ENCODE data around the gene CRK. TPM values are rescaled to one million over a fixed set of nuclear protein-coding genes. Genes with fewer than 3 reads are reported as not detected.

CRK gene
- total RNA-seq, 4 donors from 2014 or later: 59.8 to 102 (median 75.7) TPM

DNA sequence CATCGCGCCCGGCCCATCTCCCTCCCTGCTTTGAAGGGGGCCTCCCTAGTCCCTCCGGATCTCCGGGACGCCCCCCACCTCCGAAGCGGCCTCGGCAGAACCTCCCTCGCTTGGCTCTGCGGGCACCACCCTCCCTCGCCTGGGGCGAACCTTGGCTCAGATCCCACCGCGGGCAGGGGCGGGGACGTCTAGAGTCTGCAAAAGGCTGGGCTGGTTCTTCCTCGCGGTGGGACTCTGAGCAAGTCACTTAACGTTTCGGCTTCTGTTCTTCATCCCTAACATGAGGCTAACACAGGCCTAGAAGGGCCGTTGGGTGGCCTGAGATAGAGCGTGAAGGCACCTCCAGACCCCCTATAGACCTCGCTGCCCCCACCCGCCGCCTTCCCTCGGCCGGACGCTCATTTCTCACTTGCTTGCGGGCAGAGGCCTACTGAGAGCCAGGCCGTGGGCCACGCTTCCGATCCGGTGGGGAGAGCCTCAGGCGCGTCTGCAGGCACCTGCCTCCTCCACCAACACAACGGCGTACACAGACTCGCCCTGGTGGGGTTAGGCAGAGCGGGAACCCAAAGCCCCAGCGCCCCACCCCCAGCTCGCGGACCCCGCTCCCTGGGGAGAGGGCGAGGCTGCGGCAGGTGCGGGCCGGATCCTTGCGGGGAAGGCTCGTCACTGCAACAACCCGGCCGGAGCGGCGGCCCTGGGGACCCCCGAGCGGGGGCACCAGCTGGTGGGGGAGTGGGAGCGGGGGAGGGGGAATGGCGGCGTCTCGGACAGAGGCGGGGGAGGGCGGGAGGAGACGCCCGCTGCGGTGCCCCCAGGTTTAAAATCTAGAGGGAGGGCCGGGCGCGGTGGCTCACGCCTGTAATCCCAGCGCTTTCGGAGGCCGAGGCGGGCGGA, 31.0 kb upstream of the CRK start:
- 20% methylated on average over 35 of the region's 74 CpGs for WGBS

DNA sequence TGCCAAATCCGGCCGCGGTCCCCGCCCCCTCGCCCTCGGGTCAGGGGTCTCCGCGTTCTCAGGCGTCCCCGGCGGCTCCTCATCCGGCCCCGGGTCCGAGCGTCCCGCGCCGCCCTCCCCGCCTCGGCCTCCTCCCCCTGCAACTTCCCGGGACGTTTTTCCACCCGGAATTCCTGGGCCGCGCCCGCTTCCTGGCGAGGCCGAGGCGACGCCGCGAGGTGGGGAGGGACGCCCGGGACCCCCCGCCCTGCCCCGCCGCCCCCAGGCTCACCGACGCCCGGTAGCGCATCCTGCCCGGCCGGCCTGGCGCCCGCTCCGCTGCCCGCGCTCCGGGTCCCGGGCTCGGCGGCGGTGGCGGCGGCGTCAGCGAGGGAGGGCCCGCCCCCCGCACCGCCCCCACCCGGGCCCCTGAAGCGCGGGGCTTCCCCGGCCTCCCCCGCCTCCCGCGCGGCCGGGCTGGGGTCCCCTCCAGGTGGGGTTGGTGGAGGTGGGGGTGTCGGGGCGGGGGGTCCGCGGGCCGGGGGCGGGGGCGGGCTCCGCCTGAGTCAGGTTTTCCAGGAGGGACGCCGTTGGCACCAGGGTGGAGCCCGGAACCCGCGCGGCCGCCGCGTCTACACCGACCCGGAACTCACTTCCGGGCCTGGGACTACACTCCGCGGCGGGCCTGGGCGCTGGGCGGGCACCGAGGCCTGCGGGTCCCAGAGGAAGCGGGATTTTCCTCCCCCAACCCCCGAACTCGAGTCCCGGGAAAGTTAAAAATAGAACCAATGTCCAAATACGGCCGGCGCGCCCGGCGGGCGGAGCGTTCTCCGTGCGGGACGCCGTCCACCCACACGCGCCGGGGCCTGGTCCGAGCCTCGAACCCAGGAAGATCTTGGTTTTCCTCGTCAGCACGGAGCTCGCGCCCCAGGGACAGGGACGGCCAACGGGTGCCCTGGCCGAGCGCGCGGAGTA, 29.7 kb upstream of the CRK start:
- Histone ChIP-seq H3K27ac (replicated peaks in 1 of 4) (peak overlapping the region; percentile 96 to 99 (median 97)), H3K4me1 (peaks cover 74 to 93% (median 89%) of the 10 kb centered on the region in 4 donors), H3K9me3 (no peaks in the 10 kb centered on the region), H3K4me3 (peak overlapping the region; percentile 83 to 93 (median 87)), H3K27me3 (no peaks in the 10 kb centered on the region), H3K36me3 (peaks cover 17 to 36% (median 34%) of the 10 kb centered on the region in 4 donors)
- 3% methylated on average over 50 of the region's 127 CpGs for WGBS
- no peak for DNase-seq (ENCODE audit: extremely low spot score)
- no peak for TF ChIP-seq CTCF (IDR thresholded peaks at IDR 0.05)
- TF ChIP-seq POLR2AphosphoS5 (IDR thresholded peaks at IDR 0.05): peak; percentile 68 to 73
- TF ChIP-seq POLR2A (IDR thresholded peaks at IDR 0.05; ENCODE audit: low read depth): no peak
- no peak for TF ChIP-seq EP300 (IDR thresholded peaks at IDR 0.05)
- intact Hi-C loops (cut with DNase I): no loop called here

More for the DNA sequence above, 31.0 kb upstream of the CRK start:
- H3K27me3 ChIP-seq: no peaks in the 10 kb centered on the region
- peak overlapping the region; percentile 96 to 99 (median 97) for H3K27ac ChIP-seq (replicated peaks in 1 of 4)
- H3K36me3 ChIP-seq: peaks cover 10 to 22% (median 21%) of the 10 kb centered on the region in 4 donors
- H3K4me3 ChIP-seq: peak overlapping the region; percentile 83 to 93 (median 87)
- H3K9me3 ChIP-seq: no peaks in the 10 kb centered on the region
- intact Hi-C loops (cut with DNase I): no loop called here
- TF ChIP-seq EP300 (IDR thresholded peaks at IDR 0.05) (no peak), POLR2AphosphoS5 (IDR thresholded peaks at IDR 0.05) (peak; percentile 49 to 85), CTCF (IDR thresholded peaks at IDR 0.05) (no peak), POLR2A (IDR thresholded peaks at IDR 0.05; ENCODE audit: low read depth) (no peak)
- no peak for DNase-seq (ENCODE audit: extremely low spot score)
- peaks cover 69 to 88% (median 86%) of the 10 kb centered on the region in 4 donors for H3K4me1 ChIP-seq

GRCh38 chr17:1484676-1485422, 28.8 kb upstream of the CRK start:
- DNase-seq (ENCODE audit: extremely low spot score): no peak
- Histone ChIP-seq H3K4me3 (peak overlapping the region; percentile 83 to 93 (median 87)), H3K27ac (replicated peaks in 1 of 4) (peak overlapping the region; percentile 96 to 99 (median 97)), H3K27me3 (no peaks in the 10 kb centered on the region), H3K9me3 (no peaks in the 10 kb centered on the region), H3K4me1 (peaks cover 66 to 88% (median 82%) of the 10 kb centered on the region in 4 donors), H3K36me3 (peaks cover 25 to 44% (median 42%) of the 10 kb centered on the region in 4 donors)
- TF ChIP-seq EP300 (IDR thresholded peaks at IDR 0.05) (no peak), POLR2AphosphoS5 (IDR thresholded peaks at IDR 0.05) (peak; percentile 2 to 56)
- 7% methylated on average over 5 of the region's 19 CpGs for WGBS
- intact Hi-C loops (cut with DNase I): no loop called here

- no peaks in the 10 kb centered on the region for H3K27me3 ChIP-seq
- intact Hi-C loops (cut with DNase I): no loop called here
- H3K4me1 ChIP-seq: peaks cover 58 to 80% (median 74%) of the 10 kb centered on the region in 4 donors
- peak overlapping the region; percentile 83 to 93 (median 87) for H3K4me3 ChIP-seq
- H3K9me3 ChIP-seq: no peaks in the 10 kb centered on the region
- TF ChIP-seq POLR2A (IDR thresholded peaks at IDR 0.05; ENCODE audit: low read depth) (no peak), CTCF (IDR thresholded peaks at IDR 0.05) (no peak), POLR2AphosphoS5 (IDR thresholded peaks at IDR 0.05) (no peak), EP300 (IDR thresholded peaks at IDR 0.05) (no peak)
- peak overlapping the region; percentile 96 to 99 (median 97) for H3K27ac ChIP-seq (replicated peaks in 1 of 4)
- WGBS: 83% methylated on average over 29 of the region's 29 CpGs
- H3K36me3 ChIP-seq: peaks cover 33 to 52% (median 50%) of the 10 kb centered on the region in 4 donors
- DNase-seq (ENCODE audit: extremely low spot score): no peak
These were observed 28.1 kb upstream of the CRK start for GRCh38 chr17:1484060-1484535.
